ENCODE results near the gene TBC1D16. TPM values are rescaled to one million over a fixed set of nuclear protein-coding genes. Genes with fewer than 3 reads are reported as not detected.
A peak's percentile ranks its signal among the peaks of the same experiment; 100 is the strongest.

The TBC1D16 gene
- total and polyA plus RNA-seq, 2 donors from 2014 or later, result 9.1 to 68.0 TPM

- no peaks in the 10 kb centered on the region for H3K9me3 ChIP-seq (ENCODE audit: control insufficient read depth in 2 of 3, insufficient read depth in 1 of 3, low read length in 3 of 3)
- no peak for FAIRE-seq
- H3K36me3 ChIP-seq (ENCODE audit: control insufficient read depth in 2 of 3, insufficient read depth in 3 of 3, low read length in 3 of 3), result peaks cover 0 to 10% (median 0%) of the 10 kb centered on the region in 3 donors
- intact Hi-C loops (cut with DNase I), result no loop called here
- peak overlapping the region; percentile 41 to 57 (median 44) for H3K4me3 ChIP-seq (ENCODE audit: low read length in 3 of 3)
- peak overlapping the region in 1 of 2 donors; percentile 32 for H3K27ac ChIP-seq (ENCODE audit: low read depth in 2 of 2, low read length in 2 of 2)
- H3K27me3 ChIP-seq (ENCODE audit: control insufficient read depth, insufficient read depth, low read length), result no peaks in the 10 kb centered on the region
- peak overlapping the region in 2 of 3 donors; percentile 4 to 37 for H3K9ac ChIP-seq (ENCODE audit: low read length in 3 of 3)
- DNase-seq, result peak; percentile 65 to 84 (median 71)
- peak; percentile 97 for TF ChIP-seq CTCF (IDR thresholded peaks at IDR 0.05; ENCODE audit: borderline replicate concordance, extremely low read depth, insufficient read depth)
- peaks cover 0 to 9% (median 5%) of the 10 kb centered on the region in 3 donors for H3K4me1 ChIP-seq (ENCODE audit: control insufficient read depth in 2 of 3, insufficient read depth in 2 of 3, low read depth in 1 of 3, low read length in 3 of 3)
Observed at GRCh38 chr17:80005360-80006338, 30.0 kb downstream of the TBC1D16 start.

GRCh38 chr17:80003969-80004368 lies 31.7 kb downstream of the TBC1D16 start:
- intact Hi-C loops (cut with DNase I), result no loop called here
- DNase-seq, result peak in 1 of 5 donors; percentile 46

GRCh38 chr17:80002690-80003490 lies 32.8 kb downstream of the TBC1D16 start:
- FAIRE-seq, result no peak
- no peak for TF ChIP-seq CTCF (IDR thresholded peaks at IDR 0.05; ENCODE audit: borderline replicate concordance, extremely low read depth, insufficient read depth)
- intact Hi-C loops (cut with DNase I), result no loop called here

More at GRCh38 chr17:80003969-80004368, 31.7 kb downstream of the TBC1D16 start:
- no peak overlapping the region for H3K4me3 ChIP-seq (ENCODE audit: low read length in 3 of 3)
- H3K27me3 ChIP-seq (ENCODE audit: control insufficient read depth, insufficient read depth, low read length), result no peaks in the 10 kb centered on the region
- no peak for TF ChIP-seq CTCF (IDR thresholded peaks at IDR 0.05; ENCODE audit: borderline replicate concordance, extremely low read depth, insufficient read depth)
- no peak overlapping the region for H3K27ac ChIP-seq (ENCODE audit: low read depth in 2 of 2, low read length in 2 of 2)
- FAIRE-seq, result no peak
- H3K9ac ChIP-seq (ENCODE audit: low read length in 3 of 3), result no peak overlapping the region
- H3K9me3 ChIP-seq (ENCODE audit: control insufficient read depth in 2 of 3, insufficient read depth in 1 of 3, low read length in 3 of 3), result no peaks in the 10 kb centered on the region
- peaks cover 0 to 9% (median 5%) of the 10 kb centered on the region in 3 donors for H3K4me1 ChIP-seq (ENCODE audit: control insufficient read depth in 2 of 3, insufficient read depth in 2 of 3, low read depth in 1 of 3, low read length in 3 of 3)
- peaks cover 0 to 5% (median 0%) of the 10 kb centered on the region in 3 donors for H3K36me3 ChIP-seq (ENCODE audit: control insufficient read depth in 2 of 3, insufficient read depth in 3 of 3, low read length in 3 of 3)

More at GRCh38 chr17:80002690-80003490, 32.8 kb downstream of the TBC1D16 start:
- Histone ChIP-seq H3K27ac (ENCODE audit: low read depth in 2 of 2, low read length in 2 of 2) (no peak overlapping the region), H3K4me3 (ENCODE audit: low read length in 3 of 3) (peak overlapping the region in 1 of 3 donors; percentile 3), H3K27me3 (ENCODE audit: control insufficient read depth, insufficient read depth, low read length) (no peaks in the 10 kb centered on the region), H3K9me3 (ENCODE audit: control insufficient read depth in 2 of 3, insufficient read depth in 1 of 3, low read length in 3 of 3) (no peaks in the 10 kb centered on the region), H3K36me3 (ENCODE audit: control insufficient read depth in 2 of 3, insufficient read depth in 3 of 3, low read length in 3 of 3) (peaks cover 0 to 5% (median 0%) of the 10 kb centered on the region in 3 donors), H3K9ac (ENCODE audit: low read length in 3 of 3) (no peak overlapping the region), H3K4me1 (ENCODE audit: control insufficient read depth in 2 of 3, insufficient read depth in 2 of 3, low read depth in 1 of 3, low read length in 3 of 3) (peaks cover 0 to 9% (median 0%) of the 10 kb centered on the region in 3 donors)
- DNase-seq, result peak in 1 of 5 donors; percentile 67
